Measurements from ENCODE around the gene NPW.
"Not testable (repeated sequence)": the region's sequence is repeated elsewhere in the genome, so short reads cannot be mapped to it uniquely, and the experiment has no call there.

NPW gene

DNA sequence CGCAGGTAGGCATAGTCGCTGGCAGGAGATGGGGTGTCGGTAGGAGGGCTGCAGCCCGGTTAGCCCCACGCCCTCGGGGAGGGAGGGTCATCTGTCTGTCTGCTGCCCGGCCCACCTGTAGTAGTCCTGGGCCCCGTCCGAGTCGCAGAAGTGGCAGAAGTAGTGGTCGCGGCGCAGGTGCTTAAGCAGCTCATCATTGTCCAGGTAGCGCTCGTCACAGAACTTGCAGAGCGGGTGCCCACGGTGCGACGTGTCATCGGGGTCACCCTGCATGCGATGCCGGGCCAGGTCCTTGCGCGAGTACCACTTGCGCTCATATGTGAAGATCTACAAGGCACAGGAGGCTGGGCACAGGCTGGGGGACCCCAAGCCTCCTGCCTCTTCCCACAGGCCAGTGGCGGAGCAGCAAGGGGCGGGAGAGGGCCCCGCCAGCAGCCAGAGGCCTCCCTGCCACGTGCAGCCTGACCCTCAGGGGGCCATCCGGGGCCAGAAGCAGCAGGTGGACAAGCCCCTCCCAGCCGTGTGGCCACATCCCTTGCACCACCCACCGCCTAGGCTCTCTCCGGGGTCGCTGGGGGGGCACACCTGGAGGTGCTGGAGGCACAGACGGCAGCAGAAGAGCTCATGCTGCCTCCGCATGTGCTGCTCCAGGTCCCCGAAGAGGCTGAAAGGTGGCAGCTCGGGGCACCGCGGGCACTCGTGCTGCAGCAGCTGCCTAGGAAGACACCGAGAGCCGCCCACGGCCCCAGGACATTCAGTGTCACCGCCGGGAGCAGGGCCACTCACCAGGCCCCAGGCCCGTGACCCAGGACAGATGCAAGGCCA, 17.0 kb upstream of the NPW start:
- no peak for DNase-seq

DNA sequence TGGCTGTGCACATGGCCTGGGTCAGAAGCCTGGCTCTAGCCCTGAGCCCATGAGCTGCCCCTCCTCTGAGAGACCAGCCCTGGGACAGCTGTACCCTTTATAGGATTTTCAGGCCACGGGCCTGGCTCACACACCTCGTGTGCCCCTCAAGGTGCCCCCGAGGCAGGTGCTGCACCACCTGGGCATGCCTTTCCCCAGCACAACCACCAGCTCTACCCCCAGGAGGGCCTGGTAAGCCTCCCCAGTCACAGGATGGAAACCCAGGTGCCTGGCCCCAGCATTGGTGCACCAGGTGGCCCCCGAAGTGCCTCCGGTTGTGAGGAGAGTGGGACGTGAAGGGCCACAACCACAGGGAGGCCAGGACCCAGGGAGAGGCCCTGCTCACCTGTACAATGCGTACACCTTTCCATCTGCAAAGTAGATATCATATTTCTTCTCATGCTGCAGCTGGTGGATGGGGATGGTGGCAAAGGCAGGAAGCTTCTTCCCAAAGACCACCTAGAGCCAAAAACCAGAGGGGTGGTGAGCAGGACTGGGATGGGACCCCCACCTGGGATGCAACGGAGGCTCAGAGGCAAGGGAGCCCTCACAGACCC, 16.3 kb upstream of the NPW start:
- DNase-seq: no peak

DNA sequence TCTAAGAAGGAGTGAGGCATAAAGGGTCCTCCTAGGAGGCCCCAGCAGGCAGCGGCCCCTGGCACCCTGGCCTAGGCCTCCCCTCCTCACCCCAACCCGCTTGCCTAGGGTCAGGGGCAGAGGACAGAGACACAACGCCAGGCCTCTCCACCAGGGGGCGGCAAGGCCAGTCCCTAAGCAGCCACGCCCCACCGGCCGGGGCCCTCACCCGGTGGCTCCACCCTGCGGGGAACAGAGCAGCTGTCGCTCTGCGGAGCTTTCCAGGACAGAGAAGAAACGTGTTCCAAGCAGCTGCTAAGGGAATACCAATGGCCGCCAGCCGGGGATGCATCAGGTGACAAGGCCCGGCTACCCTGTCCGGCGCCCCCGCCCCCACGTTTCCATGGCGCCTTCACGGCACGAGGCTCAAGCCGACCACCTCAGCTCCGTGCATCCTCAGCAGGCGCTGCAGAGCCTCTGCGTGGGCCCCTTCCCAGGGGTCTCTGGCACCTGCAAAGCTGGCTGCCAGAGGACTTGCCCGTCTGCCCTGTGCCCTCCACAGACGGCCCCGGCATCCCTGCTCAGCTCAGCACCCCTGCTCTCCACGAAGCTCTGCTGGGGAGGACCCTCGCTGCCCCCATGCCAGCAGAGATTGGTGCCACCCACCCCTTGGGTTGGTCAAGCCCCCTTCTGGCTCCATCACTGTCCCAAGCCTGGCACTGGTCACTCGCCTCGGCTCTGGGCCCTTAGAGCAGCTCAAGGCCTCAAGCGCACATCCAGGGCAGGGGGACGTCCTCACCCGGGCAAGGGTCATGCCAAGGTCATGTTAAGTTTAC, 15.6 kb upstream of the NPW start:
- peak; percentile 96 to 98 for DNase-seq

DNA sequence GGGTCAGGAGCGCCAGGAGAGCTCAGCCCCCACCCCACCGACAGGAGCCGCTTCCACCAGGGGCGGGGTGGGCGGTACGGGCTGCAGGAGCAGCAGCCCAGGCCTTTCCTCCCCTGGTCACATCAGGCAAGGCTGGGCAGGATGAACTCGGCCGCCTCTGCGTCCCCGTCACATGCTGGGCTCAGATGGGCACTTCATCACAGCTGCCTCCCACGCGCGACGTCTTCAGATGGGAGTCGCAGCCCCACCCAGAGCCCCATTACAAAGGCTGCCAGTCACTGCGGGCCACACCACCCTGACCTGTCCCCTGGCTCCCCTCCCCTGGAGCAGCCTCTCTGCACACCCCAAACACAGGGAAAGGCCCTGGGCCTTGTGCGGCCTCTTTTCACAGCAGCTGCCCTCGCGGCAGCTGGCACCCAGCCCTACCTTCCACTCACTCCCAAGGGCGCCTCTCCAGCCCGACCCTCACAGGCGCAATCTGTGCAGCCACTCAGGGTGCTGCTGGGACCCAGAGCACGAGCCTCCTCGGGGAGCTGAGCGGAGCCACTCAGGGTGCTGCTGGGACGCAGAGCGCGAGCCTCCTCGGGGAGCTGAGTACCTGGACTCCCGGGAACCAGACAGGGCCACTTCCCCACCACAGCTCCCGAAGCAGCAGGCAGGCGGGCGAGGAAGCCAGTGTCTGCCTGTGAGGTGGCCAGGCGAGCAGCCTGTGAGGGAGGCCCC, 14.6 kb upstream of the NPW start:
- no peak for DNase-seq

DNA sequence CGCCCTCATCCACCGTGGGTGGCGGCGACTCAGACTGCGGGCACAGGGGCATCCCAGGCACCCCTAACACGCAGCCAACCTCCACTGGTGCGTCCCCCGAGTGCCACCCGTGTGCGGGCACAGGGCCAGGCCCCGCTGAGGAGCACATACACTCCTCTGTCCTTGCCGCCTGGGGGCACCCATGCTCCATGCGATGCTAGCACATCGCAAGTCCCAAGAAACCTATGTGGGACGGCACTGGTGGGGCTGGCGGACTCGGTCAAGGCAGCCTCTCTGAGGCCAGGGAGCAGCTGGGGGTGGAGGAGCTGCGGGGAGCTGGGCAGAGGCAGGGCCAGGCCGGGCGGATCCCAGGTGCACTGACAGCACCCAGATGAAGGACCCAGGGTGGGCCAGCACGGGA, 13.9 kb upstream of the NPW start:
- no peak for DNase-seq

DNA sequence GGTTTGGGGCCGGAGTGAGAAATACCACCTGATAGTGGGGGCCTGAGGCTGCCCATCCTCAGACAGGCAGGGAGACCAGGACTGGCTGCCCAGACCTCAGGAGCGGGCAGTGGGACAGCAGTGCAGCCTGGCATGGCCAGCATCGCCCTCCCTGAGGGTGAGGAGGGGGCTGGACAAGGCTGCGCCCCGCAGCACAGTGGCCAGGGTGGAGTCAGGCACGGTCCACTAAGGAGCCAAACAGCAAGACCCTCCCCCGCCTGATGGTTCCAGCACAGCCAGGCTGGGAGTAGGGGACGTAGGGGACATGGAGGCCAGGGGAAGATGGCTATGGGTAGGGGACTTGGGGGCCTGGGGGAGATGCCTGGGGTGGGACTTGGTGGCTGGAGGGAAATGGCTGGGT, 13.3 kb upstream of the NPW start:
- no peak for DNase-seq

DNA sequence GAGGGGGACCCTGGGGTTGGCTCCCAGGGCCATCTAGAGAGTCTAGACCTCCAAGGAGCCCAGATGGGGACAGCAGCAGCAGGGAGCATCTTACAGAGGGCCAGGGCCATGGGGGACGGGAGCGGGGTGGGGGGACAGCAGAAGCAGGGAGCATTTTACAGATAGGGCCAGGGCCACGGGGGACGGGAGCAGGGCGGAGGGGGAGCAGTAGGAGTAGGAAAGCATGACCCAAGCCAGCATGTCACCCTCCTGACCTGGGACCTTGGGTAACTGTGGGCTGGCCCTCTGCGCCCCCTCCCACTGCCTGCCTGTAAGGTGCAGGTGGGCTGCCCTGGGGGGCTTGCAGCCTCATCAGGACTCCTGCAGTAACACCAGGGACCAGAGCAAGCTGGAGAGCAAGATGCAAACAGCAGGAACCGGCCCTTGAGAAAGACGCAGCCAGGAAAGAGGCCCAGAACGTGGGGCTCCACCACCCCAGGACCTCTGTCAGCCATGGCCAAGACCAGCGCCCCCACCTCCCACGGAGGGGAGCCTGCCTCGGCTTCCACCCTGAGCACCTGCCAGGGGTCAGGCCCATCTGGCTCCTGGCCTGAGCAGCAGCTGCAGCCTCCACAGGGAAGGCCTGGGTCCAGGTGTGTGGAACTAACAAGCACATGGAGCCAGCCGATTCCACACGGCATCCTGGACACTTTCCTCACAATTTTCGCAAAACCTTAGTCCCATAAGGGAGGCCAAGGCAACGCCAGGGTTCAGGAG, 12.3 kb upstream of the NPW start:
- DNase-seq: no peak

DNA sequence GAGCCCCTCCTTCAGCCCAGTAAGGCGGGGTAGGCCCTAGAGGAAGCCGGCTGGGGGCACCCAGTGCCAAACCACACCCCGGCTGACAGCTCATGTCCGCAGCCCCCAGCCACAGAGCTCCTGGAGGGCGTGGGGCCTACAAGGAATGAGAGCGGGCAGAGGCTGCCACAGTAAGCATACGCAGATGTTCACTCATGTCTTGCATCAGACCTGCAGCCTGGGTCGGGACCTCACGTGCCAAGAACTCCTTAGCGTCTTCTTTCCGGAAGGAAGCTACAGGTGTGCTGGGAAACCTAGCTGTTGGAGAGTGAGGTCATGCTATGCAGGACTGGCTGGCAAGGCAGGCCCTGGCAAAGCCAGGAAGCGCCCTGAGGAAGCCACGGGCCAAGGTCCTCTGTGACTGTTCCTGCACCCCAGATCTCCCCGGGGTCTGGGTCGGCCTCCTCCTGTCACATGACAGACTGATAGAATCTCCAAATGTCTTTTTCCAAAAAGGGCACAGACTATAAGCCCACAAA, 11.5 kb upstream of the NPW start:
- DNase-seq: no peak

DNA sequence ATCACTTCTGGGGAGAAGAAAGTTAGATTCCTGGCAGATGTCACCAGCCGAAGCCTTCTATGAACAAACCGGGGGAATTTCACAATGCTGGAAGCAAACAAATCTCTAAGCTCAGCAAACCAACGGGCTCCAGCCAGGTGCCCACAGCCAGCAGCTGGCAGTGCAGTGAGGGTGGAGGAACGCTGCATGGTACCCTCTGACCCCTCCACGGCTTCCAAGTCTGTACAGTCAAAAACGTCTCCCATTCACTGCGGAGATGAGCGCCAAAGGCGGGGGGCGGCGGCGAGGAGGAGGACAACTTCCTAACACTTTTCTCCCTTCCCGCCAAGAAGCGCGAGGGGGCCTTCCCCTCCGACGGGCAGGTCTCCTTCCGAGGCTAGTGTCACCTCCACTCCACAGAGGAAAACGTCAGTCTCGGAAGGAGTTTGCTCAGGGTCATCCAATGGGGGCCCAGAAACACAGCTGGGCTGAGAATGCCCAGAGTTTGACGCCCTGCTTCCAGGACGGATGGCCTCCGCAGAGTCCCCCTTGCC, 10.9 kb upstream of the NPW start:
- DNase-seq: no peak

DNA sequence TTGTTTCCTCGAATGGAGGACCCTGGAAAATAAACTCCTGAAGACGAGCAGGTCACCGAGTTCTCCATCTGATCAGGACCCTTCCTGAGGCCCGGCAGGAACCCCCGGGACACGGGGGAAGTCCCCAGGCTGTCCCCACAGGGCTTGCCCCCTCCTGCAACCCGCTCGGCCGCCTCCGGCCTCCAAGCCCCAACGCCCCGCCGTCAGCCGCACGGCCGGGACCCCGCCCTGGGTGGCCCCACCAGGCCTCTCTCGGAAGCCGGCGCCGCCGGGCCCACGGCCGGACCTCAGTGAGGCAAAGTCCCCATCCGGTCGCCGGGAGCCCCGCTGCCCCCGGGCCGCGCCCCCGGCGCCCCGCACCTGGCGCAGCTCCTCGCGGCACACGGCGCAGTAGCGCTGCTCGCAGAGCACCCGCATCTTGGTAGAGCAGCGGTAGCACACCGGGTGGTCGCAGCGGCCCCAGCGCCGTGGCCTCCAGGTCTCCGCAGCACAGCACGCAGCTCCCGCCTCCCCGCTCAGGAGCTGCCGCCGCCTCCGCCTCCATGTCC, 10.3 kb upstream of the NPW start:
- no peak for DNase-seq

DNA sequence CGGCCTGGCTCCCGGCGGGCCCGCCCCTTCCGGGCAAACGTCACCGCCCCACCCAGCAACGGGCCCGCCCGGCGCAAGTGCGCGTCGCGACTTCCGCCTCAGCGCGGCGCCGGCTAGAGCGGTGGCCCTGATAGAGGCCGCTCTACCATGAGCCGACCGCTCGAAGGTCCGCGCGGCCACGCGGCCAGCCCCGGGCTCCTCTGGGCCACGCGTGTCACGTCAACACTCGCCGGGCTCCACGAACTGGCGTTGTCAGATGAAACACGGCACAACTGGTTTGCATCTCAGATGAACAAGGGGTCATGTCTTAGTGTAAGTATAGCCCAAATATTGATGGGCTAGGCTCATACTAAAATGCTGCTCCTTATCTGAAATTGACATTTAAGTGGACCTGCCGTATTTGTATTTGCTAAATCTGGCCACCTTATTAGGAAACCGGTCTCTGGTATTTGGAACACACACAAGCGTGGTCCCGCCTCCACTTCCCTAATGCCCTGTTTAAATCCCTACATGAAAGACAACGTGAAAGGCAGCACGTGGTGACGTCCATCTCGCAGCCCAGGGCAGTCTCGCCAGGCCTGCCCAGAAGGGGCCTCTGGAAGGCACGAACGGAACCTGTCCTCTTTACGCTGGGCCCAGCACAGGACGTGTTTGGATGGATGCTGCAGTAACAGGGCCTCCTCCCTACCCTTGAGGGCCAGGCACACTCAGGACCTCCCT, 9.6 kb upstream of the NPW start, which contains the start of gene ZNF598:
Gene ZNF598 (minus strand): TSS at position 31 of the 720 bp plus-strand sequence.
- peak; percentile 74 to 87 for DNase-seq

DNA sequence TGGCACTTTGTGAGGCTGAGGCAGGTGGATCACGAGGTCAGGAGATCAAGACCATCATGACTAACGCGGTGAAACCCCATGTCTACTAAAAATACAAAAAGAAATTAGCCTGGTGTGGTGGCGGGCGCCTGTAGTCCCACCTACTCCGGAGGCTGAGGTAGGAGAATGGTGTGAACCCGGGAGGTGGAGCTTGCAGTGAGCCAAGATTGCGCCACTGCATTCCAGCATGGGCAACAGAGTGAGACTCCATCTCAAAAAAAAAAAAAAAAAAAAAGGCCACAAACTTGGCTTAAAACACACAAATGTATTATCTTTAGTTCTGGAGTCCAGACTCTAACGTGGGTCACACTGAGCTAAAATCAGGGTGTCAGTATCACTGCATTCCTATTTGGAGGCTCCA, 7.9 kb upstream of the NPW start:
- DNase-seq: not testable (repeated sequence)

DNA sequence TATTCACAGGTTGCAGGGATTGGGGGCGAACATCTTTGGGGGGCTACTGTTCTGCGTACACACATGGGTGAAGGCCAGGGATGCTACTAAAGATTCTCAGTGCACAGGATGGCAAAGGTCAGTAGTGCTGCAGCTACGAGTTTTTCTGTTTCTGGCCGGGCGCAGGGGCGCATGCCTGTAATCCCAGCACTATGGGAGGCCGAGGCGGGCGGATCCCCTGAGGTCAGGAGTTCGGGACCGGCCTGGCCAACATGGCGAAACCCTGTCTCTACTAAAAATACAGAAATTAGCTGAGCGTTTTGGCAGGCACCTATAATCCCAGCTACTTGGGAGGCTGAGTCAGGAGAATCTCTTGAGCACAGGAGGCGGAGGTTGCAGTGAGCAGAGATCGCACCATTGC, 6.1 kb upstream of the NPW start:
- DNase-seq: no peak

DNA sequence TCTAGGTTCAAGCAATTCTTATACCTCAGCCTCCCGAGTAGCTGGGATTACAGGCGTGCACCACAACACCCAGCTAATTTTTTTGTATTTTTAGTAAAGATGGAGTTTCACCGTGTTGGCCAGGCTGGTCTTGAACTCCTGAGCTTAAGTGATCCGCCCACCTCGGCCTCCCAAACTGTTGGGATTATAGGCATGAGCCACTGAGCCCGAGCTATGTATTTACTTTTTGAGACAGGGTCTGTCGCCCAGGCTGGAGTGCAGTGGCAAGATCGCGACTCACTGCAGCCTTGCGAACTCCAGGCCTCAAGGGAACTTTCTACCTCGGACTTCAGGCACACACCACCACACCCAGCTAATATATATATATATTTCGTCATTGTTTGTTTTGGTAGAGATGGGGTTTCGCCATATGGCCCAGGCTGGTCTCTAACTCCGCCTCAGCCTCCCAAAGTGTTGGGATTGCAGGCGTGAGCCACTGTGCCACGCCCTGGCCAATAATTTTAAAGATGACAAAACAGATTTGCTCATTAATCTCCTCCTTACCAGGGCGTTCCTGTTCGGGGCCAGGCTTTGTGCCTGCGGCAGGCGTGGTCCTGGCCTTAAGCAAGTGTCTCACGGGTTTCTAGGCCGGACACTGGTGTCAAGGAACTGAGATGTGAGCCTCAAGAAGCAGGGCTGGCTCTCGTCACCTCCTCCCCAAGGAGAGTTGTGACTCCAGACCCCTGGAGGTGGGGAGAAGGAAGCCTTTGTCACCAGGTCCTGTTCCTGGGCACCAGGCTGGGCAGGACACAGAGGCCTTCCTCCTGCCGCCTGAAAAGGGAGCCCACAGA, 4.3 kb upstream of the NPW start:
- no peak for DNase-seq

DNA sequence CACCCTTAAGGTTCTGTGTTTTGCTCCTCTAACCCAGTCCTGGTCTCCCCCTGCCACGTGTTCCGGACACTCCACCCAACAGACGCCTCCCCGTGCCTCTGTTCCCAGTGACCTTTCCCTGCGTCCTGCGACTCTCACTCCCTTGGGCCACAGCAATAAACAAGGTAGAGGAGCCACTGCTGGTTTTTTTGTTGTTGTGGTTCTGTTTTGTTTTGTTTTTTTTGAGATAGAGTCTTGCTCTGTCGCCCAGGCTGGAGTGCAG, 3.7 kb upstream of the NPW start:
- no peak for DNase-seq

DNA sequence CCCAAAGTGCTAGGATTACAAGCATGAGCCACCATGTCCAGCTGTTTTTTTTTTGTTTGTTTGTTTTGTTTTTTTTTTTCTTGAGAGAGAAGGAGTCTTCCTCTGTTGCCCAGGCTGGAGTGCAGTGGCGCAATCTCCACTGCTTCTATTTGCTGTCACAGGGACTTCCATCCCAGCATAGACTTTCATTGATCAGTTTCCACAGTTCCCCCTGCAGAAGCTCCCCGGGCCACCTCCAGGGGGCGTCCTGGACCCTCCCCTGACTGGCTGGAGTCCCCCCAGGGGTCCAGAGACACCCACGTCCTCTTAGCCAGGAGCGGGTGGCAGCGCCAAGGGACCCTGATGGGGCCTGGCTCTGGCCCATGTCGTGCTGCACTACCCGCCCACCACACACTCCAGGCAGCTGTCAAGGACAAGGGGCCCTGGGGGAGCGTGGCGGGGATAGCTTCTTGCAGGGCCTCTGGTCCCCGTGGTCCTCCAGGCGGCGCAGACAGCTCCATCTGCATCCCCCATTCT, 3.1 kb upstream of the NPW start:
- no peak for DNase-seq

DNA sequence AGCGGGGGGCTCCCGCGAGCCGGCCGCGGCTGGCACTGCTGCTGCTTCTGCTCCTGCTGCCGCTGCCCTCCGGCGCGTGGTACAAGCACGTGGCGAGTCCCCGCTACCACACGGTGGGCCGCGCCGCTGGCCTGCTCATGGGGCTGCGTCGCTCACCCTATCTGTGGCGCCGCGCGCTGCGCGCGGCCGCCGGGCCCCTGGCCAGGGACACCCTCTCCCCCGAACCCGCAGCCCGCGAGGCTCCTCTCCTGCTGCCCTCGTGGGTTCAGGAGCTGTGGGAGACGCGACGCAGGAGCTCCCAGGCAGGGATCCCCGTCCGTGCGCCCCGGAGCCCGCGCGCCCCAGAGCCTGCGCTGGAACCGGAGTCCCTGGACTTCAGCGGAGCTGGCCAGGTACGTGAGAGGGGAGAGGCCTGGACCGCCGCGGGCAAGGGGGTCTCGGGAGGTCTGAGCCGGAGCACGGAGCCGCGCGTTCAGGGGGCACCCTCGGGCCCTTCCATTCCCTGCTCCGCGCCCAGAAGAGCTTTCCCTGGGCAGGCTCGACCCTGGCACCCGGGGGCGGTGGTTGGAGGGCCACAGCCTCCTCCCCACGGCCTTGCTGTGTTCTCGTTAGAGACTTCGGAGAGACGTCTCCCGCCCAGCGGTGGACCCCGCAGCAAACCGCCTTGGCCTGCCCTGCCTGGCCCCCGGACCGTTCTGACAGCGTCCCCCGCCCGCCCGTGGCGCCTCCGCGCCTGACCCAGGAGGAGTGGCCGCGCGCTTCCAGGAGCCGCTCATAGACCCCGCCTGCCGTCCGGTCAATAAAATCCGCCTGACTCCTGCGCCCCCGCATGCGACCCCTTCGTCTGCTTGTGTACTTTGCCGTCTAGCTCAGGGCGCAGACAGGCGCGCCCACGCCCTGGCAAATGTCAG, 591 bp downstream of the NPW start:
- no peak for DNase-seq

DNA sequence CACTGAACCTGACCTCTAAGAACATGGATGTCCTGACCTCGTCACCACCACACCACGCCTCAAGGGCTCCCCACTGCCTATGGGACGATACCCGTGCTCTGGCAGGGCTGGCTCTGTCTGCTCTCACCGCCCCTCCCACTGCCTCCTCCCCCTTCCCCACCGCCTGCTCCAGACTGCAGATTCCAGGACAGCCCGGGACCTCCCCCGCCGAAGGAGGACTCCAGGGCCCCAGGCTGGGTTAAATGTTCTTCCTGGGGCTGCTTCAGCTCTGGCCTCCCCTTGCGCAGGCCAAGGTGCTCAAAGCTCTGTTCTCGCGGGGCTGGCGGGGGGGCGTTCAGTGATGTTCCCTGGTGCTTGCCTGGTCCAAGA, 3.1 kb downstream of the NPW start:
- DNase-seq: no peak

Data from NCI-H187 (cell line).